Hepatocyte (in vitro differentiated cells): Measurements from ENCODE around the gene SEPTIN8. TPM values are rescaled to one million over a fixed set of nuclear protein-coding genes. Genes with fewer than 3 reads are reported as not detected.

ENCODE experiments used
- DNase-seq: peaks from one replicate; pipeline ENCODE4 v3.0.0-alpha.2; 2016; ENCODE audit warnings: low spot score
- H2AFZ ChIP-seq: fragments of 200-600 bp; sonication (generic); 2 replicates; pipeline ENCODE4 v1.6.0; 2016; ENCODE audit warnings: antibody characterized with exemption, mild to moderate bottlenecking
- H3K27ac ChIP-seq: fragments of 200-600 bp; sonication (generic); 2 replicates; pipeline ENCODE4 v1.5.1; 2016; ENCODE audit warnings: mild to moderate bottlenecking
- H3K27me3 ChIP-seq: fragments of 200-600 bp; sonication (generic); 2 replicates; pipeline ENCODE4 v1.6.1; 2016
- H3K36me3 ChIP-seq: fragments of 200-600 bp; sonication (generic); replicated peaks from 2 replicates; pipeline ENCODE4 v1.5.1; 2016; ENCODE audit warnings: low read depth; ENCODE audit not compliant: insufficient read depth
- H3K4me1 ChIP-seq: fragments of 200-600 bp; sonication (generic); 2 replicates; pipeline ENCODE4 v1.5.1; 2016; ENCODE audit warnings: mild to moderate bottlenecking, moderate library complexity; ENCODE audit not compliant: insufficient read depth
- H3K4me2 ChIP-seq: fragments of 200-600 bp; sonication (generic); 2 replicates; pipeline ENCODE4 v1.6.0; 2016
- H3K4me3 ChIP-seq: fragments of 200-600 bp; sonication (generic); 2 replicates; pipeline ENCODE4 v1.5.1; 2016; ENCODE audit warnings: mild to moderate bottlenecking
- H3K79me2 ChIP-seq: fragments of 200-600 bp; sonication (generic); 2 replicates; pipeline ENCODE4 v1.6.0; 2017; ENCODE audit warnings: mild to moderate bottlenecking
- H3K9me2 ChIP-seq: fragments of 200-600 bp; sonication (generic); replicated peaks from 2 replicates; pipeline ENCODE4 v1.6.0; 2017; ENCODE audit warnings: mild to moderate bottlenecking; ENCODE audit not compliant: insufficient read depth
- H3K9me3 ChIP-seq: fragments of 200-600 bp; sonication (generic); 2 replicates; pipeline ENCODE4 v1.5.1; 2016; ENCODE audit warnings: low read depth, mild to moderate bottlenecking
- H4K20me1 ChIP-seq: fragments of 200-600 bp; sonication (generic); 2 replicates; pipeline ENCODE4 v1.6.0; 2016; ENCODE audit warnings: mild to moderate bottlenecking; ENCODE audit not compliant: insufficient read depth, poor library complexity, severe bottlenecking
- EZH2 ChIP-seq: fragments of 200-600 bp; sonication (generic); IDR thresholded peaks from 2 replicates; pipeline ENCODE4 v1.6.1; 2016; ENCODE audit warnings: antibody characterized with exemption, mild to moderate bottlenecking, borderline replicate concordance
- EZH2phosphoT487 ChIP-seq: fragments of 200-600 bp; sonication (generic); IDR thresholded peaks from one replicate; pipeline ENCODE4 v1.6.1; 2018; ENCODE audit warnings: antibody characterized with exemption, mild to moderate bottlenecking, low read depth, moderate library complexity; ENCODE audit not compliant: unreplicated experiment, severe bottlenecking
- WGBS: methylation state at CpG from one replicate; pipeline ENCODE4 v1.1.6; 2016; ENCODE audit warnings: low lambda C conversion rate; ENCODE audit errors: missing lambda C conversion rate; 5-methylcytosine and 5-hydroxymethylcytosine counted together
- polyA plus RNA-seq: library from polyadenylated mRNA; unstranded; fragments of >200 nt; fragmentation: Nextera tagmentation; extraction: Ambion mirVana; gene quantifications from 2 replicates; pipeline ENCODE4 v1.2.1, GENCODE V29; 2016
- total RNA-seq: library from RNA; depleted of rRNA; stranded (reverse); fragments of >200 nt; gene quantifications from 2 replicates; pipeline ENCODE4 v1.2.3, GENCODE V29; 2014
- TF ChIP-seq, protein P1 (sequence below): fragments of 200-600 bp; sonication (generic); IDR thresholded peaks from 2 replicates; pipeline ENCODE4 v1.5.1; 2016; ENCODE audit warnings: antibody characterized with exemption, mild to moderate bottlenecking; ENCODE audit not compliant: poor library complexity

The SEPTIN8 gene
- total and polyA plus RNA-seq, 2 experiments from 2014 or later: 18.7 to 41.9 TPM

DNA sequence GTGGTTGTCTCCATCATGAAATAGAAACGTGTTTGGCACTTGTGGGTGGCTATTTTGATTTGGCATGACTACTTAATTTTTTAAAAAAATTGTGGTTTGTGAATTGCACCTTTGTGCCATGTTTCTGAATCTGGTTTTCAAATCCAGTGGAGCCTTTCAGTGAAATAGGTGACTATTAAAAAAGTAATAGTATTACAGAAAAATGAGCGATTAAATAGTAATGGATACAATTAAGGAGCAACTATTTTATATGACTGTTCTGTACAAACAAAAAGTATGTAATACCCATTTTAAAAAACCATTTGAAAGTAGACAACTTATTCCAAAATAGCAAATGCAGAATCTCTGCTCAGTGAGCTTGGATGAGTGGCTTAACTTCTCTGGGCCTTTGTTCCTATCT lies 39.0 kb upstream of the SEPTIN8 start:
- H3K9me2 ChIP-seq: no peaks in the 10 kb centered on the region
- TF ChIP-seq EZH2phosphoT487 (no peak), EZH2 (no peak)
- TF ChIP-seq, protein P1, sequence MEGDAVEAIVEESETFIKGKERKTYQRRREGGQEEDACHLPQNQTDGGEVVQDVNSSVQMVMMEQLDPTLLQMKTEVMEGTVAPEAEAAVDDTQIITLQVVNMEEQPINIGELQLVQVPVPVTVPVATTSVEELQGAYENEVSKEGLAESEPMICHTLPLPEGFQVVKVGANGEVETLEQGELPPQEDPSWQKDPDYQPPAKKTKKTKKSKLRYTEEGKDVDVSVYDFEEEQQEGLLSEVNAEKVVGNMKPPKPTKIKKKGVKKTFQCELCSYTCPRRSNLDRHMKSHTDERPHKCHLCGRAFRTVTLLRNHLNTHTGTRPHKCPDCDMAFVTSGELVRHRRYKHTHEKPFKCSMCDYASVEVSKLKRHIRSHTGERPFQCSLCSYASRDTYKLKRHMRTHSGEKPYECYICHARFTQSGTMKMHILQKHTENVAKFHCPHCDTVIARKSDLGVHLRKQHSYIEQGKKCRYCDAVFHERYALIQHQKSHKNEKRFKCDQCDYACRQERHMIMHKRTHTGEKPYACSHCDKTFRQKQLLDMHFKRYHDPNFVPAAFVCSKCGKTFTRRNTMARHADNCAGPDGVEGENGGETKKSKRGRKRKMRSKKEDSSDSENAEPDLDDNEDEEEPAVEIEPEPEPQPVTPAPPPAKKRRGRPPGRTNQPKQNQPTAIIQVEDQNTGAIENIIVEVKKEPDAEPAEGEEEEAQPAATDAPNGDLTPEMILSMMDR: no peak
- DNase-seq: no peak
- H3K27ac ChIP-seq: no peak overlapping the region
- peaks cover 17% of the 10 kb centered on the region for H3K27me3 ChIP-seq
- no peak overlapping the region for H2AFZ ChIP-seq
- H3K79me2 ChIP-seq: no peaks in the 10 kb centered on the region
- no peak overlapping the region for H3K4me2 ChIP-seq
- no peaks in the 10 kb centered on the region for H3K36me3 ChIP-seq
- no peaks in the 10 kb centered on the region for H4K20me1 ChIP-seq
- H3K4me1 ChIP-seq: peaks cover 7% of the 10 kb centered on the region
- no peak overlapping the region for H3K4me3 ChIP-seq
- WGBS: 81% methylated on average over 2 of the region's 2 CpGs
- no peaks in the 10 kb centered on the region for H3K9me3 ChIP-seq

DNA sequence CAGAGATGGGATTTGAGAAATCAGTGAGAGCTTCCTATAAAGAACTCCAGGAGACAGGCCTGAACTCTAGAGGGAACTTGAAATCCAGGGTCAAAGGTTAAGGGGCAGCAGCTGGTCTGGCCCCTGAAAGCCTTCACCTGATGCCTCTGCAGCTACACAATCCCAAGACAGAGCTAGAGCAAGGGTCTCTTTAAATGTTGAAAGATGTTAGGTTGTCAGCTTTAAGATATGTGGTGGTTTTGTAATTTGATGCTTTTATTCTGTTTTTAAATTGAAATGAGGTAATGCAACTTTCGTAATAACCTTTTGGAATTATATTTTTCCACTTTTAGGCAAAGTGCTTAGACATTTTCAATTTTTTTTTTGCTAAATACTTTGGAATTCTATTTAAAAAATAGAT lies 38.4 kb upstream of the SEPTIN8 start:
- H3K9me3 ChIP-seq: no peaks in the 10 kb centered on the region
- H3K36me3 ChIP-seq: no peaks in the 10 kb centered on the region
- no peak for DNase-seq
- WGBS: 88% methylated on average over 1 of the region's 1 CpG
- no peak for TF ChIP-seq EZH2
- TF ChIP-seq EZH2phosphoT487: no peak
- TF ChIP-seq, protein P1: no peak
- H3K4me3 ChIP-seq: no peak overlapping the region
- H3K79me2 ChIP-seq: no peaks in the 10 kb centered on the region
- H2AFZ ChIP-seq: no peak overlapping the region
- peaks cover 17% of the 10 kb centered on the region for H3K27me3 ChIP-seq
- peak overlapping the region; percentile 90 for H3K4me2 ChIP-seq
- H3K27ac ChIP-seq: no peak overlapping the region
- H3K9me2 ChIP-seq: no peaks in the 10 kb centered on the region
- peaks cover 7% of the 10 kb centered on the region for H3K4me1 ChIP-seq
- no peaks in the 10 kb centered on the region for H4K20me1 ChIP-seq

DNA sequence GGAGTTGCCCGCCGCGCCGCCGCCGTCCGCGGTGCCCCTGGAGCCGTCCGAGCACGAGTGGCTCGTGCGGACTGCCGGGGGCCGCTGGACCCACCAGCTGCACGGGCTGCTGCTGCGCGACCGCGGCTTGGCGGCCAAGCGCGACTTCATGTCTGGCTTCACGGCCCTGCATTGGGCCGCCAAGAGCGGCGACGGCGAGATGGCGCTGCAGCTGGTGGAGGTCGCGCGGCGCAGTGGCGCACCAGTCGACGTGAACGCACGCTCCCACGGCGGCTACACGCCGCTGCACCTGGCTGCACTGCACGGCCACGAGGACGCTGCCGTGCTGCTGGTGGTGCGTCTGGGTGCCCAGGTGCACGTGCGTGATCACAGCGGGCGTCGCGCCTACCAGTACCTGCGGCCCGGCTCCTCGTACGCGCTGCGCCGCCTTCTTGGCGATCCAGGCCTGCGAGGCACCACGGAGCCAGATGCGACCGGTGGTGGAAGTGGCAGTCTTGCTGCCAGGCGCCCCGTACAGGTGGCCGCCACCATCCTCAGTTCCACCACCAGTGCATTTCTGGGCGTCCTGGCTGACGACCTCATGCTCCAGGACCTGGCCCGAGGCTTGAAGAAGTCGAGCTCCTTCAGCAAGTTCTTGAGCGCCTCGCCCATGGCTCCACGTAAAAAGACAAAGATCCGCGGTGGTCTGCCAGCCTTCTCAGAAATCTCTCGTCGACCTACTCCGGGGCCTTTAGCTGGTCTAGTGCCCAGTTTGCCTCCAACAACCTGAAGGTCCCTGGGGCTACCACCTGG lies 37.7 kb upstream of the SEPTIN8 start:
- Histone ChIP-seq H3K27ac (no peak overlapping the region), H3K4me2 (peak overlapping the region; percentile 90)
- no peak for DNase-seq

More for the DNA sequence above, 37.7 kb upstream of the SEPTIN8 start:
- H3K9me3 ChIP-seq: no peaks in the 10 kb centered on the region
- H3K36me3 ChIP-seq: no peaks in the 10 kb centered on the region
- H4K20me1 ChIP-seq: no peaks in the 10 kb centered on the region
- H3K9me2 ChIP-seq: no peaks in the 10 kb centered on the region
- peaks cover 11% of the 10 kb centered on the region for H3K4me1 ChIP-seq
- TF ChIP-seq EZH2 (no peak), EZH2phosphoT487 (no peak)
- TF ChIP-seq, protein P1: no peak
- H2AFZ ChIP-seq: peak overlapping the region; percentile 87
- WGBS: 59% methylated on average over 65 of the region's 81 CpGs
- no peaks in the 10 kb centered on the region for H3K79me2 ChIP-seq
- peaks cover 17% of the 10 kb centered on the region for H3K27me3 ChIP-seq
- H3K4me3 ChIP-seq: peak overlapping the region; percentile 60
